ENCODE data around the gene PLEKHG2. TPM values are rescaled to one million over a fixed set of nuclear protein-coding genes. Genes with fewer than 3 reads are reported as not detected.

PLEKHG2 gene
- total RNA-seq, 1 donor, result 25.0 TPM

- H3K4me3 ChIP-seq (ENCODE audit: low read depth, low read length), result no peak overlapping the region
- TF ChIP-seq CTCF (IDR thresholded peaks at IDR 0.05; ENCODE audit: insufficient read depth, low read depth, low read length), result no peak
- no peak for DNase-seq (ENCODE audit: low read depth)
Measured at GRCh38 chr19:39380521-39381502, 31.7 kb upstream of the PLEKHG2 start.

GRCh38 chr19:39381910-39382611 is 30.4 kb upstream of the PLEKHG2 start:
- no peak for DNase-seq (ENCODE audit: low read depth)
- no peak for TF ChIP-seq CTCF (IDR thresholded peaks at IDR 0.05; ENCODE audit: insufficient read depth, low read depth, low read length)
- H3K4me3 ChIP-seq (ENCODE audit: low read depth, low read length), result no peak overlapping the region

GRCh38 chr19:39382991-39383828 is 29.3 kb upstream of the PLEKHG2 start:
- no peak overlapping the region for H3K4me3 ChIP-seq (ENCODE audit: low read depth, low read length)
- no peak for DNase-seq (ENCODE audit: low read depth)
- no peak for TF ChIP-seq CTCF (IDR thresholded peaks at IDR 0.05; ENCODE audit: insufficient read depth, low read depth, low read length)

GRCh38 chr19:39384839-39385568 is 27.5 kb upstream of the PLEKHG2 start:
- no peak for TF ChIP-seq CTCF (IDR thresholded peaks at IDR 0.05; ENCODE audit: insufficient read depth, low read depth, low read length)
- H3K4me3 ChIP-seq (ENCODE audit: low read depth, low read length), result no peak overlapping the region
- no peak for DNase-seq (ENCODE audit: low read depth)

- no peak overlapping the region for H3K4me3 ChIP-seq (ENCODE audit: low read depth, low read length)
- TF ChIP-seq CTCF (IDR thresholded peaks at IDR 0.05; ENCODE audit: insufficient read depth, low read depth, low read length), result no peak
- no peak for DNase-seq (ENCODE audit: low read depth)
Measured at GRCh38 chr19:39385629-39386411, 26.6 kb upstream of the PLEKHG2 start.
